Activated CD4-positive, alpha-beta memory T cell treated with anti-CD3 and anti-CD28 coated beads, Interleukin-2, amount 10 ng/mL, durations not matched to agents 7 days and 5 days (primary cell): ENCODE results near the gene ABHD16B. TPM values are rescaled to one million over a fixed set of nuclear protein-coding genes. Genes with fewer than 3 reads are reported as not detected.
A peak's percentile ranks its signal among the peaks of the same experiment; 100 is the strongest.

ENCODE experiments used
- CTCF ChIA-PET: fragments of 350-600 bp; sonication (Branson Sonifier 250); formaldehyde crosslinking; loops from one replicate; lab custom pipeline; 2021; ENCODE audit warnings: antibody characterized with exemption, inconsistent platforms; lab: Charles Lee
- POLR2A ChIA-PET: fragments of 350-600 bp; sonication (Branson Sonifier 250); formaldehyde crosslinking; loops from one replicate; lab custom pipeline; 2021; ENCODE audit warnings: antibody characterized with exemption; lab: Charles Lee
- DNase-seq: peaks from one replicate; pipeline ENCODE4 v3.0.0-alpha.2; 2020
- H3K27ac Mint-ChIP-seq: one replicate; pipeline ENCODE4 v1.8.0; 2021; ENCODE audit warnings: mild to moderate bottlenecking, mixed read lengths
- H3K27me3 Mint-ChIP-seq: one replicate; pipeline ENCODE4 v1.8.0; 2021; ENCODE audit warnings: mixed read lengths
- H3K36me3 Mint-ChIP-seq: one replicate; pipeline ENCODE4 v1.8.0; 2021; ENCODE audit warnings: low read depth, mixed read lengths
- H3K4me1 Mint-ChIP-seq: one replicate; pipeline ENCODE4 v1.8.0; 2021; ENCODE audit warnings: mixed read lengths
- H3K4me3 Mint-ChIP-seq: one replicate; pipeline ENCODE4 v1.8.0; 2021; ENCODE audit warnings: mild to moderate bottlenecking, mixed read lengths
- H3K9me3 Mint-ChIP-seq: one replicate; pipeline ENCODE4 v1.8.0; 2021; ENCODE audit warnings: mixed read lengths
- total RNA-seq, 2 experiments: library from RNA; stranded (reverse); gene quantifications; one replicate each; pipeline ENCODE4 v1.2.3, GENCODE V29; 2021

ABHD16B gene
- total RNA-seq, result not detected

DNA sequence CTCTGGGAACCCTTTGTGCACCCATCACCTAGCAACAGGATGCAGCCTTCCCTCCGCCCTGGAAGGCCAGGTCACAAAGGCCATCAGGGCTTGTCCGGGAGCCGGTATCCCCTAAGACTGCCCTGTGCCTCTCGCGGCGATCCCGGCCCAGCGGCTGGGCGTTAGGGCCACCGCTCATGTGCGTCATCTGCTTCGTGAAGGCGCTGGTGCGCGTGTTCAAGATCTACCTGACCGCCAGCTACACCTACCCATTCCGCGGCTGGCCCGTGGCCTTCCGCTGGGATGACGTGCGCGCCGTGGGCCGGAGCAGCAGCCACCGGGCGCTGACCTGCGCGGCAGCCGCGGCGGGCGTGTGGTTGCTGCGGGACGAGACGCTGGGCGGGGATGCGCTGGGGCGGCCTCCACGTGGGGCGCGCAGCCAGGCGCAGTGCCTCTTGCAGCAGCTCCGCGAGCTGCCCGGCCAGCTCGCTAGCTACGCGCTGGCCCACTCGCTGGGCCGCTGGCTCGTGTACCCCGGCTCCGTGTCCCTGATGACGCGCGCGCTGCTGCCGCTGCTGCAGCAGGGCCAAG, at the start of gene ABHD16B:
Gene ABHD16B, plus strand, starts transcription at position 134 of the 570 bp plus-strand sequence. Its CDS starts 43 bp downstream, at position 177.
- ChIA-PET POLR2A (interaction anchor here (1.3 kb wide), 1 partner anchor 34 kb away, joined by 3 read pairs; no protein-coding TSS in a partner anchor), CTCF (no interaction called here)
- Mint-ChIP-seq H3K27ac (no peak within 1 kb of the TSS), H3K4me3 (no peak within 1 kb of the TSS), H3K36me3 (peaks cover 19% of the 10 kb centered on the region), H3K4me1 (peaks cover 39% of the 10 kb centered on the region), H3K27me3 (no peaks in the 10 kb centered on the region), H3K9me3 (no peaks in the 10 kb centered on the region)
- no peak for DNase-seq

DNA sequence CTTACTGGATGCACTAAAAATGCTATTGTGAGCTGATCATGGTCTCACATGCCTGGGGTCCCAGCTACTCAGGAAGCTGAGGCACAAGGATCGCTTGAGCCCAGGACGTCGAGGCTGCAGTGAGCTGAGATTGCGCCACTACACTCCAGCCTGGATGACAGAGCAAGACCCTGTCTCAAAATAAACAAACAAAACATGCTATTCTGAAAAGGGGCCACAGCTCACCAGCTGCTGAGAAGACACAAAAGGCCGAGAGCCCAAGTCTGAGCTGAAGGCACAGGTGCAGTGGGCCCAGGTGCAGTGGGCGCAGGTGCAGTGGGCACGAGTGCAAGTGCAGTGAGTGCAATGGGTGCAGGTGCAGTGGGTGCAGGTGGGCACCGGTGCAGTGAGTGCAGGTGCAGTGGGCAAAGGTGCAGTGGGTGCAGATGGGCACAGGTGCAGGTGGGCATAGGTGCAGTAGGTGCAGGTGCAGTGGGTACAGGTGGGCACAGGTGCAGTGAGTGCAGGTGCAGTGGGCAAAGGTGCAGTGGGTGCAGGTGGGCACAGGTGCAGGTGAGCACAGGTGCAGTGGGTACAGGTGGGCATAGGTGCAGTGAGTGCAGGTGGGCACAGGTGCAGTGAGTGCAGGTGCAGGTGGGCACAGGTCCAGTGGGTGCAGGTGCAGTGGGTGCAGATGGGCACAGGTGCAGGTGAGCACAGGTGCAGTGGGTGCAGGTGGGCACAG, 46.2 kb upstream of the ABHD16B start:
- Mint-ChIP-seq H3K36me3 (no peaks in the 10 kb centered on the region), H3K4me3 (no peak overlapping the region), H3K27me3 (no peaks in the 10 kb centered on the region), H3K4me1 (peaks cover 2% of the 10 kb centered on the region), H3K9me3 (no peaks in the 10 kb centered on the region), H3K27ac (no peak overlapping the region)
- DNase-seq, result no peak
- CTCF ChIA-PET, result no interaction called here
- POLR2A ChIA-PET, result no interaction called here

DNA sequence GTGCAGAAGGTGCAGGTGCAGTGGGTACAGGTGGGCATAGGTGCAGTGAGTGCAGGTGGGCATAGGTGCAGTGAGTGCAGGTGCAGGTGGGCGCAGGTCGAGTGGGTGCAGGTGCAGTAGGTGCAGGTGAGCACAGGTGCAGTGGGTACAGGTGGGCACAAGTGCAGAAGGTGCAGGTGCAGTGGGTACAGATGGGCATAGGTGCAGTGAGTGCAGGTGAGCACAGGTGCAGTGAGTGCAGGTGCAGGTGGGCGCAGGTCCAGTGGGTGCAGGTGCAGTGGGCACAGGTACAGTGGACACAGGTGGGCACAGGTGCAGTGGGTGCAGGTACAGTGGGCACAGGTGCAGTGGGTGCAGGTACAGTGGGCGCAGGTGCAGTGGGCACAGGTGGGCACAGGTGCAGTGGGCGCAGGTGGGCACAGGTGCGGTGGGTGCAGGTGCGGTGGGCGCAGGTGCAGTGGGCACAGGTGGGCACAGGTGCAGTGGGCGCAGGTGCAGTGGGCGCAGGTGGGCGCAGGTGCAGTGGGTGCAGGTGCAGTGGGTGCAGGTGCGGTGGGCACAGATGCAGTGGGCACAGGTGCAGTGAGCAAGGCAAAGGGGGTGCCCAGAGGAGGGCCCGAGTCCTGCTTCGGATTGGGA, 45.6 kb upstream of the ABHD16B start:
- no peaks in the 10 kb centered on the region for H3K9me3 Mint-ChIP-seq
- no peak for DNase-seq
- ChIA-PET CTCF (no interaction called here), POLR2A (no interaction called here)
- no peak overlapping the region for H3K4me3 Mint-ChIP-seq
- H3K27me3 Mint-ChIP-seq, result no peaks in the 10 kb centered on the region
- no peaks in the 10 kb centered on the region for H3K36me3 Mint-ChIP-seq
- peaks cover 2% of the 10 kb centered on the region for H3K4me1 Mint-ChIP-seq
- H3K27ac Mint-ChIP-seq, result no peak overlapping the region

DNA sequence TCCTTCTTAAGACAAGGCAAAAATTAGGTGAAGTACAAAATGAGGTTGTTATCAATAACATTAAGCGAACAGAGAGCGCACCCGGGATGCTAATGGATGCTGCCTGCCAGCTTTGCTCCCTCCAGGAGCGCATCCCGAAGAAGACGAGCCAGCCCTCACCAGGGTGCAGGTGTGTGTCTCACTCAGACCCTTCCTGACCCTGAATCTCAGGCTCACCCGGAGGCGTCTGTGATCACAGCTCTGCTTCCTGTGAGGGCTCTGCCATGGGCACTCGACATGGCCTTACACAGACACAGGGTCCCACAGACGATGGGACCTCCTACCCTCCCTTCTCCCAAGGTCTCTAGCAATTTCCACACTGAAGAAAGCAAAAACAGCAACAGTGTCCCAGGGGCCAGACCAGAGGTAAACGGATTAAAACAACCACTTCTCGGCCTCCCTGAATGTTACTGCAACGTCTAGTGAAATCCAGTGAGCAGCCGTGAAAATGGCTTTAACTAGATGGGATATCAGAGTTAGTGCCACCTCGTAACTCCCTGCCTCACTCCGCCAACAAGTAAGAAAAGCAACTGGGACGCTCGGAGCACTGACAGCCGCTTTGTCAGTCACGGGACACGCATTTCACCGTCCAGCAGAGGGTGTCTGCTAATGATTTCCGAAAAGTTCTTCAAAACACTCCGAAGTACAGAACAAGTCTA, 41.9 kb upstream of the ABHD16B start:
- peaks cover 2% of the 10 kb centered on the region for H3K4me1 Mint-ChIP-seq
- POLR2A ChIA-PET, result no interaction called here
- CTCF ChIA-PET, result no interaction called here
- H3K27me3 Mint-ChIP-seq, result peaks cover 13% of the 10 kb centered on the region
- H3K4me3 Mint-ChIP-seq, result peak overlapping the region; percentile 22
- no peaks in the 10 kb centered on the region for H3K36me3 Mint-ChIP-seq
- no peak for DNase-seq
- no peaks in the 10 kb centered on the region for H3K9me3 Mint-ChIP-seq
- peak overlapping the region; percentile 55 for H3K27ac Mint-ChIP-seq

DNA sequence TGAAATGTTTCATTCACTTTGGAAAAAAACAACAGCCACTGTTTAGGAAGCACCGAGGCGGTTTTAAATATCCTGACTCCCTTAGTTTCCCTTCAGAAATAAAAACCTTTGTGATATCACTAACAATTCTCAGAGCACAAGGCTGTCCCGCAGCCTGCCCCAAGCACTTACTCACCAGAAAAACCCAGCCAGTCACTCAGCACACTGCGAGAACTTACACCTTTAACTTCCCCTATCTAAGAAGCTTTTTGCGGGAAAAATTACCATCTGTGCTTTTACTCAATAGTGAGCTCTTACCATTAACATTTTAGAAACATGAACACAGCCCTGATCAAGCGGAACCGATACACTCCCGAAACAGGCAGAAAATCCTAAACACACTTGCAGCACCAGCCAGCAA, 39.5 kb upstream of the ABHD16B start:
- no peak for DNase-seq
- no peak overlapping the region for H3K4me3 Mint-ChIP-seq
- H3K36me3 Mint-ChIP-seq, result no peaks in the 10 kb centered on the region
- ChIA-PET POLR2A (interaction anchor here (0.6 kb wide), 1 partner anchor 23 kb away, joined by 3 read pairs; no protein-coding TSS in a partner anchor), CTCF (interaction anchor here (1.0 kb wide), 1 partner anchor 27 kb away, joined by 4 read pairs; no protein-coding TSS in a partner anchor)
- H3K4me1 Mint-ChIP-seq, result peaks cover 2% of the 10 kb centered on the region
- no peaks in the 10 kb centered on the region for H3K9me3 Mint-ChIP-seq
- no peak overlapping the region for H3K27ac Mint-ChIP-seq
- H3K27me3 Mint-ChIP-seq, result peaks cover 24% of the 10 kb centered on the region

DNA sequence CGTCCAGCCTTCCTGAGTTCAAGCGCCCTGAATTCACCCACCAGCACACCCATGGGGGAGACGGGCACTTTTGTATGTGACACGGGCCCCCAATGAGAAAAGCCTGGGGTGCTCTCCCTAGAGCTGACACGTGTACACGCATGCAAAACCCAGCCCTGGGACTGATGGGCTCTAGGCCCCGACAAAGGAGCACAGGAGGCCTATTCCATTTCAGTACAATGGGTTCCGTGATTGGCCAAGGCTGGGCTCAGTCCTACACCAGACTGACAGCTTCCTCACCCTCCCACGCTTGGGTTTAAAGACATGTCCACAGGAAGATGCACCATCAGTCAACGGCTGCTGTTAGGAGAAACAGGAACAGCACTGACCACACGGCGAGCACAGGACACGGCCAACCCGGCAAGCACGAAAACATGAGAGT, 39.0 kb upstream of the ABHD16B start:
- ChIA-PET CTCF (interaction anchor here (1.0 kb wide), 1 partner anchor 27 kb away, joined by 4 read pairs; no protein-coding TSS in a partner anchor), POLR2A (interaction anchor here (0.6 kb wide), 1 partner anchor 24 kb away, joined by 3 read pairs; no protein-coding TSS in a partner anchor)
- DNase-seq, result no peak
- no peaks in the 10 kb centered on the region for H3K9me3 Mint-ChIP-seq
- peaks cover 2% of the 10 kb centered on the region for H3K4me1 Mint-ChIP-seq
- peaks cover 27% of the 10 kb centered on the region for H3K27me3 Mint-ChIP-seq
- no peaks in the 10 kb centered on the region for H3K36me3 Mint-ChIP-seq
- no peak overlapping the region for H3K4me3 Mint-ChIP-seq
- H3K27ac Mint-ChIP-seq, result no peak overlapping the region

DNA sequence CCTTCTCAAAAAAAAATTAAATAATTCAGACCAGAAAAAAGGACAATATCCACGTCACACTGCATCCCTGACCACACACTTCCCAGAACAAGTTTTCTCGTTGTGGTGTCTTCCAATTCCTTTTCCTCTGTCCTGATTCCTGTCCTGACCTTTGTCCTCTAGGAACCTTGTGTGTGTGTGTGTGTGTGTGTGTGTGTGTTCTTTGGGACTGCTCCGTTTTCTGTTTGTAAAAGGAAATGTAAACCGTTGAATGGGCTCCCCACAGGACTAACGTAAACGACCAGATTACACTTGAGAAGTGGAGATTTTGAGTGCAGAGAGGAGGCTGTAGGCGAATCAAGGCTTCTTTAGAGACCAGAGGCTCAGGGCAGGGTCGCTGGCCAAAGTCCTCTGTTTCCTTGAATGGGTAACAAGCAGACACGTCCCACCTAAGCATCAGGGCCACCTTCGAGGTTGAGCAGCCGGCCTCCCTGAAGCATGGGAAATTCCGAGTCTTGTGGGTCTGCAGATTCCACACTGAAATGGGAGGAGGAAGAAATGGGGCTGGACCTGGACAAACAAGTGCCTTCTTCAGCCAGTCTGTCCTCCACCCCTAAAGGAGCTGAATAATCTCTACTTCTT, 37.5 kb upstream of the ABHD16B start:
- POLR2A ChIA-PET, result no interaction called here
- Mint-ChIP-seq H3K9me3 (no peaks in the 10 kb centered on the region), H3K4me3 (no peak overlapping the region), H3K4me1 (peaks cover 2% of the 10 kb centered on the region), H3K27me3 (peaks cover 37% of the 10 kb centered on the region), H3K36me3 (no peaks in the 10 kb centered on the region), H3K27ac (no peak overlapping the region)
- DNase-seq, result no peak
- CTCF ChIA-PET, result no interaction called here

DNA sequence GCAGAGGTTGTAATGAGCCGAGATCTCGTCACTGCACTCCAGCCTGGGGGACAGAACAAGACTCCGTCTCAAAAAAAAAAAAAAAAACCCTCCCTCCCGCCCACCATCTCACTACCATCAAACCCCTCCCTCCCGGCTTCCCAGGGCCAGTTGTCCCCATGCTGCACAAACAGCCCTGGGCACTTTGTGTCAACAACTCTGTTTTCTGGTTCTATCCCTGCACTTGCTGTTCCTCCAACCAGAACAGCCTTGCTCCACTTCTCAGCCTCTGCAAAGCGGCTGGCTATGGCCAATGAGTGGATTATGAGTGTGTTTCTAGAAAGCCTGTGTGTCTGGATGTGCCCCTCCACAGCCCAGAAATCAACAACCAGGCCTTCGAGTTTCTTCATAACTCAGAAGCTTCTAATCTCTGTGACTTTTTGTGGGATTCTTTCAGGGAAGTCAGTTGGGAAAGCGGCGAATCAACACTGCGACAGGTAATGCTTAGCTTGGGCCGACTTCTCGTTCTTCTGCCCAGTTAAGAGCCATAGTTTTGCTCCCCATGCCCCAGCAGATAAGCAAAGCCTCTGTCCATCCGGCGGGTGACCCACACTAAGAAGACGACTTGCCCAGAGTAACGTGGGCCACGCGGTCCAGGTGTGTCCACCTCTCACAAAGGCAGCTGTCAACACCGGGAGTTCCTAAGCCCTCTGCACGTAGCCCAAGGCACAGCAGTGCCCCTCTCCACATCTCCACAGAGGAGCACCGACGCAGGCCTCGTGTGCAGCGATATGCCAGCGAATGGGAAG, 35.8 kb upstream of the ABHD16B start:
- peaks cover 10% of the 10 kb centered on the region for H3K4me1 Mint-ChIP-seq
- DNase-seq, result no peak
- no peak overlapping the region for H3K27ac Mint-ChIP-seq
- H3K4me3 Mint-ChIP-seq, result no peak overlapping the region
- CTCF ChIA-PET, result no interaction called here
- no peaks in the 10 kb centered on the region for H3K9me3 Mint-ChIP-seq
- peaks cover 4% of the 10 kb centered on the region for H3K36me3 Mint-ChIP-seq
- POLR2A ChIA-PET, result no interaction called here
- H3K27me3 Mint-ChIP-seq, result peaks cover 51% of the 10 kb centered on the region

DNA sequence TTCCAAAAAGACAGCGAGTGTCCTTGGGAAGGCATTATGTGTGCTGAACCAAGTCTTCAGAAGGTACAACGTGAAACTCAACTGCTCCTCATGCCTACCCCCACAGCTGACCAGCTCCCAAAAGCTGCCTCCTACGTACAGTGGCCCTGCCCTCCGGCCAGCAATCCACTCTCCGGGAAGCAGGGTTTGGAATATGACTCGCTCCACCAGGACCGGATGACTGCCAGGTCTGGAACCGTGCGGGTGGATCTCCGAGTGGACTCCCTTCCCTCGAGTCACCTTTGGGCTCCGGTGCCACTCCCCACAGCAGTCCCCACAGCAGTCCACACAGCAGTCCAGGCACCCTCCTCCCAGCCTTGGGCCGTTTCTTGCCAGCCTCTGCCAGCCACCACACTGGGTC, 34.5 kb upstream of the ABHD16B start:
- no peak overlapping the region for H3K27ac Mint-ChIP-seq
- ChIA-PET CTCF (no interaction called here), POLR2A (no interaction called here)
- DNase-seq, result no peak
- peaks cover 4% of the 10 kb centered on the region for H3K36me3 Mint-ChIP-seq
- H3K9me3 Mint-ChIP-seq, result no peaks in the 10 kb centered on the region
- H3K27me3 Mint-ChIP-seq, result peaks cover 50% of the 10 kb centered on the region
- peaks cover 10% of the 10 kb centered on the region for H3K4me1 Mint-ChIP-seq
- no peak overlapping the region for H3K4me3 Mint-ChIP-seq

DNA sequence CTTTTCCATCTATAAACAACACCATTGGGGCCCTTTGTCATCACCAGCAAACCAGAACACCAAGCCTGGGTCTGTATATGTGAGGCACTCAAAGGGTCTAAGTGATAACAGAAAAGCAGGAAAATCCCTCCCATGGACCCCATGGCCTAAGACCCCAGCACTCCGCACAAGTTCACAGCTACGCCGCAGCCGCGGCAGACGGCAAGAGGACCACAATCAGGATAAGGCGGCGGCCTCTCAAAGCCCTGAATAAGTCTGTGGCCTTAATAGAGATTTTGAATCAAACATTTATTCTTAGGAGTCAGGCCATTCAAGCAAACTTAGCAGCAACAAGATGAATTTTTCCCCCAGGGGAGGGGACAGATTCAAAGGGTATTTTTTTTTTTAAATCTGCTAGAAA, 33.2 kb upstream of the ABHD16B start:
- DNase-seq, result no peak
- Mint-ChIP-seq H3K36me3 (peaks cover 4% of the 10 kb centered on the region), H3K4me3 (no peak overlapping the region), H3K27me3 (peaks cover 55% of the 10 kb centered on the region), H3K27ac (no peak overlapping the region), H3K4me1 (peaks cover 10% of the 10 kb centered on the region), H3K9me3 (no peaks in the 10 kb centered on the region)
- ChIA-PET POLR2A (no interaction called here), CTCF (interaction anchor here (0.6 kb wide), 1 partner anchor 289 kb away, joined by 4 read pairs; no protein-coding TSS in a partner anchor)

DNA sequence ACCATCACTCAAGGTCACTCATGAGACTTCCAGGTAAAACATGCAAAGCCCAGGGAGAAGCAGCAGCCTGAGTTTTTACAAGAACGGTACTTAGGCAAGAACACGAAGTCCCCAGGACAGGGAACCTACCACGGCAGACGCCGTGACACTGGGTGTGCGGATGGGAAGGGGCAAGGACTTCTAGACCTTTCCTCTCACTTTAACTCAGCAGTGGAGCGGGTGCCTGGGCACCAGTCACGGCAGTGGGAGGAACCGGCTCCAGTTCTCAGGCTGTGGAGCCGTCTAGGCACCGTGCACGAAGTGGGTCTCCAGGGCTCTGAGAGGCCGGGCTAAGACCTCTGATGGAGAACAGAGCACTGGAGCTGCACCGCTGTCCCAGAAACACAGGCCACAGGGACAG, 32.8 kb upstream of the ABHD16B start:
- H3K27me3 Mint-ChIP-seq, result peaks cover 56% of the 10 kb centered on the region
- ChIA-PET POLR2A (no interaction called here), CTCF (no interaction called here)
- peaks cover 10% of the 10 kb centered on the region for H3K4me1 Mint-ChIP-seq
- DNase-seq, result no peak
- no peaks in the 10 kb centered on the region for H3K9me3 Mint-ChIP-seq
- no peak overlapping the region for H3K4me3 Mint-ChIP-seq
- peaks cover 4% of the 10 kb centered on the region for H3K36me3 Mint-ChIP-seq
- no peak overlapping the region for H3K27ac Mint-ChIP-seq

DNA sequence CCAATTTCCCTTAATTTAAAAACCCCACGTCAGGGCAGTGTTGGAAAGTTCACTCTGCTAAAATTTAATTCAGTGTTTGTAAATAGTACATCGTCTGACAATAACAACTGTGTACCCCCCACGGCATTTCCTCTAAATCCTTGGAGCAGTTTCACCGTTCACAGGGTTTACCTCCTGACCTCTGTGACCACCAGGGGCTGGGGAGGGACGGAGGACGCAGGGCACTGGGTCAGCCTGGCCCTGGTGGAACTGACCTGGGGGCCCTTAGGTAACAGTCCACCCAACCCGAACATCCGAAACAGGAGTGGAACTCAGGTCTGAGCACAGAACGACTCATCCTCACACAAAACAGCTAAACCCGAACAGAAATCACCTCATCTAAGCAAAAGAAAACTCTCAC, 32.3 kb upstream of the ABHD16B start:
- H3K36me3 Mint-ChIP-seq, result peaks cover 4% of the 10 kb centered on the region
- no peak overlapping the region for H3K4me3 Mint-ChIP-seq
- no peaks in the 10 kb centered on the region for H3K9me3 Mint-ChIP-seq
- H3K27ac Mint-ChIP-seq, result no peak overlapping the region
- peaks cover 56% of the 10 kb centered on the region for H3K27me3 Mint-ChIP-seq
- H3K4me1 Mint-ChIP-seq, result peaks cover 10% of the 10 kb centered on the region
- DNase-seq, result no peak
- CTCF ChIA-PET, result interaction anchor here (1.3 kb wide), 1 partner anchor 121 kb away, joined by 3 read pairs; the partner anchor contains the start of genes ARFRP1 and ZGPAT
- POLR2A ChIA-PET, result interaction anchor here (0.9 kb wide), 1 partner anchor 87 kb away, joined by 3 read pairs; no protein-coding TSS in a partner anchor
